Cardiac muscle cell (in vitro differentiated cells and primary cell): Measurements from ENCODE around the gene DUSP16. TPM values are rescaled to one million over a fixed set of nuclear protein-coding genes. Genes with fewer than 3 reads are reported as not detected.

Experiments
- DNase-seq, 2 donors: peaks; one replicate each; pipeline versions ENCODE4 v3.0.0 to v3.0.0-alpha.2; 2010 to 2017; ENCODE audit warnings: low read depth in 1 of 2, low spot score in 1 of 2
- H3K27ac ChIP-seq: fragments of 200-600 bp; sonication (generic); 2 replicates; pipeline ENCODE4 v1.5.1; 2016
- H3K27me3 ChIP-seq: fragments of 200-600 bp; sonication (generic); 2 replicates; pipeline ENCODE4 v1.6.0; 2016; ENCODE audit warnings: control low read depth
- H3K36me3 ChIP-seq: fragments of 200-600 bp; sonication (generic); 2 replicates; pipeline ENCODE4 v1.5.1; 2016; ENCODE audit warnings: control low read depth
- H3K4me1 ChIP-seq: fragments of 200-600 bp; sonication (generic); 2 replicates; pipeline ENCODE4 v1.8.1; 2017; ENCODE audit warnings: low read depth, mild to moderate bottlenecking, mixed run types
- H3K4me3 ChIP-seq: fragments of 200-600 bp; sonication (generic); 2 replicates; pipeline ENCODE4 v1.5.1; 2016; ENCODE audit warnings: mild to moderate bottlenecking
- H3K9me3 ChIP-seq: fragments of 200-600 bp; sonication (generic); 2 replicates; pipeline ENCODE4 v1.5.1; 2017; ENCODE audit warnings: low read depth, mild to moderate bottlenecking, control low read depth
- CTCF ChIP-seq: IDR thresholded peaks from 2 replicates; pipeline ENCODE4 v1.5.1; 2012; ENCODE audit warnings: low read depth, mild to moderate bottlenecking, low read length
- polyA plus RNA-seq: library from polyadenylated mRNA; unstranded; fragments of >200 nt; fragmentation: Nextera tagmentation; extraction: Ambion mirVana; gene quantifications from 2 replicates; pipeline ENCODE4 v1.2.1, GENCODE V29; 2016
- total RNA-seq: library from RNA; depleted of rRNA; stranded (reverse); fragments of >200 nt; gene quantifications from 2 replicates; pipeline ENCODE4 v1.2.3, GENCODE V29; 2016

Gene DUSP16
- total and polyA plus RNA-seq, 2 experiments from 2014 or later: 5.9 to 28.1 TPM

GRCh38 chr12:12518464-12518845 lies 44.2 kb downstream of the DUSP16 start:
- Histone ChIP-seq H3K4me1 (peaks cover 21% of the 10 kb centered on the region), H3K27ac (peak overlapping the region; percentile 16), H3K27me3 (no peaks in the 10 kb centered on the region), H3K9me3 (no peaks in the 10 kb centered on the region), H3K4me3 (no peak overlapping the region), H3K36me3 (no peaks in the 10 kb centered on the region)
- no peak for DNase-seq
- TF ChIP-seq CTCF: no peak

GRCh38 chr12:12513416-12514006 lies 49.2 kb downstream of the DUSP16 start:
- Histone ChIP-seq H3K9me3 (no peaks in the 10 kb centered on the region), H3K36me3 (no peaks in the 10 kb centered on the region), H3K27me3 (no peaks in the 10 kb centered on the region), H3K4me3 (no peak overlapping the region), H3K27ac (no peak overlapping the region), H3K4me1 (peaks cover 14% of the 10 kb centered on the region)
- DNase-seq: no peak
- no peak for TF ChIP-seq CTCF

GRCh38 chr12:12511895-12512711 lies 50.6 kb downstream of the DUSP16 start:
- H3K9me3 ChIP-seq: no peaks in the 10 kb centered on the region
- no peaks in the 10 kb centered on the region for H3K36me3 ChIP-seq
- no peak overlapping the region for H3K4me3 ChIP-seq
- peaks cover 13% of the 10 kb centered on the region for H3K4me1 ChIP-seq
- H3K27me3 ChIP-seq: no peaks in the 10 kb centered on the region
- TF ChIP-seq CTCF: no peak
- H3K27ac ChIP-seq: no peak overlapping the region
- no peak for DNase-seq

- Histone ChIP-seq H3K27ac (no peak overlapping the region), H3K4me3 (no peak overlapping the region), H3K4me1 (peaks cover 20% of the 10 kb centered on the region), H3K36me3 (no peaks in the 10 kb centered on the region), H3K27me3 (no peaks in the 10 kb centered on the region), H3K9me3 (no peaks in the 10 kb centered on the region)
- no peak for TF ChIP-seq CTCF
- no peak for DNase-seq
These were observed 51.5 kb downstream of the DUSP16 start for GRCh38 chr12:12511021-12511783.

GRCh38 chr12:12510551-12510950 lies 52.1 kb downstream of the DUSP16 start:
- TF ChIP-seq CTCF: no peak
- Histone ChIP-seq H3K27ac (no peak overlapping the region), H3K27me3 (no peaks in the 10 kb centered on the region), H3K36me3 (no peaks in the 10 kb centered on the region), H3K9me3 (no peaks in the 10 kb centered on the region), H3K4me1 (peaks cover 27% of the 10 kb centered on the region), H3K4me3 (no peak overlapping the region)
- DNase-seq: no peak
